ENCODE measurements around the gene PNMA1. TPM values are rescaled to one million over a fixed set of nuclear protein-coding genes. Genes with fewer than 3 reads are reported as not detected.

PNMA1 gene
- total and polyA plus RNA-seq, 2 donors (not counting 1 experiment from before 2014, with no cell fraction given), result 9.5 to 31.6 TPM

GRCh38 chr14:73728717-73729330, 14.6 kb upstream of the PNMA1 start:
- no peaks in the 10 kb centered on the region for H3K9me3 Mint-ChIP-seq (ENCODE audit: insufficient read depth)
- 34% methylated on average over 6 of the region's 6 CpGs for WGBS (ENCODE audit: insufficient coverage)
- POLR2A ChIA-PET, result interaction anchor here (0.6 to 2.8 kb wide), 8 partner anchors 12 to 238 kb away, joined by 3 to 14 read pairs (median 4); partner anchors contain the start of genes RIOX1 and ZNF410

More at GRCh38 chr14:73728717-73729330, 14.6 kb upstream of the PNMA1 start:
- Histone ChIP-seq H2AFZ (ENCODE audit: insufficient read depth, low read depth, low read length, poor library complexity, severe bottlenecking) (no peak overlapping the region), H3K79me2 (ENCODE audit: control insufficient read depth, insufficient read depth, low read length) (peaks cover 74% of the 10 kb centered on the region), H3K36me3 (replicated peaks in 1 of 2; ENCODE audit: control extremely low read depth in 1 of 2, control insufficient read depth in 1 of 2, extremely low read depth in 1 of 2, insufficient read depth in 2 of 2, low read length in 1 of 2) (peaks cover 1 to 88% of the 10 kb centered on the region in 2 experiments), H3K9me3 (ENCODE audit: control extremely low read depth in 1 of 3, control insufficient read depth in 2 of 3, insufficient read depth in 1 of 3, low read length in 2 of 3) (no peaks in the 10 kb centered on the region), H3K4me2 (replicated peaks; ENCODE audit: low read depth, low read length, poor library complexity, severe bottlenecking) (no peak overlapping the region), H3K4me3 (ENCODE audit: control extremely low read depth in 1 of 5, extremely low read depth in 1 of 5, insufficient read depth in 1 of 5, low read depth in 2 of 5, low read length in 4 of 5) (no peak overlapping the region), H3K27me3 (replicated peaks in 1 of 4; ENCODE audit: control extremely low read depth in 1 of 4, control insufficient read depth in 3 of 4, insufficient read depth in 4 of 4, low read length in 3 of 4) (no peaks in the 10 kb centered on the region), H3K27ac (ENCODE audit: low read length in 2 of 2) (peak overlapping the region; percentile 28 to 56), H3K9ac (ENCODE audit: low read length) (no peak overlapping the region), H3K4me1 (ENCODE audit: control insufficient read depth in 2 of 2, insufficient read depth in 2 of 2, low read length in 2 of 2) (peaks cover 3 to 8% of the 10 kb centered on the region in 2 donors), H4K20me1 (ENCODE audit: control insufficient read depth, insufficient read depth, low read length, poor library complexity, severe bottlenecking) (peaks cover 78% of the 10 kb centered on the region)
- intact Hi-C loops (cut with micrococcal nuclease), result loop anchor here (1.0 to 2.0 kb wide), 5 partner anchors 14 to 96 kb away; partner anchors contain the start of gene PNMA1
- DNase-seq (peak; percentile 86), ATAC-seq (ENCODE audit: low read depth) (peak; percentile 94)
- H3K4me3 Mint-ChIP-seq, result no peak overlapping the region
- TF ChIP-seq CTCF (IDR thresholded peaks at IDR 0.05), result peak; percentile 92
- TF ChIP-seq EZH2 (IDR thresholded peaks at IDR 0.05; ENCODE audit: borderline replicate concordance, insufficient read depth, low read depth, low read length, poor library complexity, severe bottlenecking), result no peak
- H3K4me1 Mint-ChIP-seq, result peaks cover 15% of the 10 kb centered on the region
- CTCF ChIA-PET, result interaction anchor here (0.6 to 14.3 kb wide), 36 partner anchors 10 to 223 kb away, joined by 3 to 299 read pairs (median 4); partner anchors contain the start of genes ACOT2, PNMA1, PTGR2 and ZNF410
- peak overlapping the region; percentile 59 for H3K27ac Mint-ChIP-seq
- no peaks in the 10 kb centered on the region for H3K27me3 Mint-ChIP-seq
